ENCODE results near the gene FEZF1.

GRCh38 chr7:122289426-122289825 is 15.1 kb downstream of the FEZF1 start:
- TF ChIP-seq POLR2AphosphoS5 (IDR thresholded peaks at IDR 0.05) (no peak), EZH2 (IDR thresholded peaks at IDR 0.05; ENCODE audit: borderline replicate concordance, insufficient read depth, low read length, poor library complexity, severe bottlenecking) (no peak)
